ENCODE measurements around the gene ZNF783. TPM values are rescaled to one million over a fixed set of nuclear protein-coding genes. Genes with fewer than 3 reads are reported as not detected.
A peak's percentile ranks its signal among the peaks of the same experiment; 100 is the strongest.

Gene ZNF783
- total and polyA plus RNA-seq, 9 of the 15 experiments (the other 6 are each of a cell fraction or from before 2014, with no cell fraction given) = 0.66 to 11.2 (median 5.4) TPM

DNA sequence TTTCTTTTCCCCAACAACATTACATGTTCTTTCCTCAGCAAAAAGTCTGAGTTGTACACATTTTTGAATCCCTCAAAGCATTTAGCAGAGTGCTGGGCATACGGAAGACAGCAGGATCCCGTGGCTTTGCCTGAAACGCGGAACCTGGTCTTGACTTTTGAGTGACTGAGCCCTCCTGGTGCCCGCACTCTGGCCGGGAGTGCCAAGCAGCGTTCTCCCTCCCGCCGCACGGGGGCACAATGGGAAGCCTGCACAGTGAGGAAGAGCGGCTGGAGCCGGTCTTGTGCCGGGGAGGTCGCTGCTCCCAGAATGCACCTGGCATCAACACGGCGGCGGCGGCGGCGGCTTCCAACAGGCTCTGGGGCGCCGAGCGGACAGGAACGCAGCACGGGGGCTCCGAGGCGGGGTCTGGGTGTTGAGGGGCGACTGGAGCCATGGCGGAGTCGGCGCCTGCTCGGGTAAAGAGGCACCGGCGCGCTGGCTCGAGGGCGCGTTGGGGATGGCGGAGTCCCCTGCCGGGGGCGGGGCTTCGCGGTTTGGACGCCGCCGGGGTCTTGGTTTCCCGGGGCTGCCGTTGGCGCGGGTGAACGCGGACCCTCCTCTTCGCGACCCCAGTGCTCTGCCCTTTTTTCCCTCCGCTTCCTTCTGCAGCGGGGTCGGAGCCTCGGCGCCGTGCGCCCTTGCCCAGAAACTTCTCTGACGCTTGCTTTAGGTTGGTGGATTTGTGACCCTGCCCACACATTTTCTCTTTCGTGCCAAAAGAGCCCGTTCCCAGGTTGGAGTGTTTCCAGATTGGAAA, 22.5 kb upstream of the ZNF783 start, which contains the start of gene ZNF212 (continued):
- TF ChIP-seq, protein P1, sequence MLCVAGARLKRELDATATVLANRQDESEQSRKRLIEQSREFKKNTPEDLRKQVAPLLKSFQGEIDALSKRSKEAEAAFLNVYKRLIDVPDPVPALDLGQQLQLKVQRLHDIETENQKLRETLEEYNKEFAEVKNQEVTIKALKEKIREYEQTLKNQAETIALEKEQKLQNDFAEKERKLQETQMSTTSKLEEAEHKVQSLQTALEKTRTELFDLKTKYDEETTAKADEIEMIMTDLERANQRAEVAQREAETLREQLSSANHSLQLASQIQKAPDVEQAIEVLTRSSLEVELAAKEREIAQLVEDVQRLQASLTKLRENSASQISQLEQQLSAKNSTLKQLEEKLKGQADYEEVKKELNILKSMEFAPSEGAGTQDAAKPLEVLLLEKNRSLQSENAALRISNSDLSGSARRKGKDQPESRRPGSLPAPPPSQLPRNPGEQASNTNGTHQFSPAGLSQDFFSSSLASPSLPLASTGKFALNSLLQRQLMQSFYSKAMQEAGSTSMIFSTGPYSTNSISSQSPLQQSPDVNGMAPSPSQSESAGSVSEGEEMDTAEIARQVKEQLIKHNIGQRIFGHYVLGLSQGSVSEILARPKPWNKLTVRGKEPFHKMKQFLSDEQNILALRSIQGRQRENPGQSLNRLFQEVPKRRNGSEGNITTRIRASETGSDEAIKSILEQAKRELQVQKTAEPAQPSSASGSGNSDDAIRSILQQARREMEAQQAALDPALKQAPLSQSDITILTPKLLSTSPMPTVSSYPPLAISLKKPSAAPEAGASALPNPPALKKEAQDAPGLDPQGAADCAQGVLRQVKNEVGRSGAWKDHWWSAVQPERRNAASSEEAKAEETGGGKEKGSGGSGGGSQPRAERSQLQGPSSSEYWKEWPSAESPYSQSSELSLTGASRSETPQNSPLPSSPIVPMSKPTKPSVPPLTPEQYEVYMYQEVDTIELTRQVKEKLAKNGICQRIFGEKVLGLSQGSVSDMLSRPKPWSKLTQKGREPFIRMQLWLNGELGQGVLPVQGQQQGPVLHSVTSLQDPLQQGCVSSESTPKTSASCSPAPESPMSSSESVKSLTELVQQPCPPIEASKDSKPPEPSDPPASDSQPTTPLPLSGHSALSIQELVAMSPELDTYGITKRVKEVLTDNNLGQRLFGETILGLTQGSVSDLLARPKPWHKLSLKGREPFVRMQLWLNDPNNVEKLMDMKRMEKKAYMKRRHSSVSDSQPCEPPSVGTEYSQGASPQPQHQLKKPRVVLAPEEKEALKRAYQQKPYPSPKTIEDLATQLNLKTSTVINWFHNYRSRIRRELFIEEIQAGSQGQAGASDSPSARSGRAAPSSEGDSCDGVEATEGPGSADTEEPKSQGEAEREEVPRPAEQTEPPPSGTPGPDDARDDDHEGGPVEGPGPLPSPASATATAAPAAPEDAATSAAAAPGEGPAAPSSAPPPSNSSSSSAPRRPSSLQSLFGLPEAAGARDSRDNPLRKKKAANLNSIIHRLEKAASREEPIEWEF (CRISPR knock-in tag; IDR thresholded peaks at IDR 0.05) = no peak
- TF ChIP-seq ZNF24 (IDR thresholded peaks at IDR 0.05) (peak; percentile 53; the same call in 1 of the 2 replicates), RUNX1 (IDR thresholded peaks at IDR 0.05; ENCODE audit: low read depth) (0 out of 2 replicates have a peak, but pooled peaks have one; percentile 19), CREB1 (IDR thresholded peaks at IDR 0.05) (peak; percentile 38; the same call in 1 of the 2 replicates), CREB1 (CRISPR knock-in tag; IDR thresholded peaks at IDR 0.05) (peak; percentile 69), ZNF764 (CRISPR knock-in tag; IDR thresholded peaks at IDR 0.05; ENCODE audit: low read depth) (peak; percentile 57; the same call in 1 of the 2 replicates), TBL1XR1 (IDR thresholded peaks at IDR 0.05; ENCODE audit: low read length in 2 of 2) (no peak), RAD21 (CRISPR knock-in tag; conservative IDR thresholded peaks at IDR 0.05 in 1 of 2, IDR thresholded peaks at IDR 0.05 in 1 of 2) (peak; percentile 45 to 50; a peak in 2 of 4 replicates), EP400 (IDR thresholded peaks at IDR 0.05) (peak; percentile 87)
- TF ChIP-seq, protein P2, sequence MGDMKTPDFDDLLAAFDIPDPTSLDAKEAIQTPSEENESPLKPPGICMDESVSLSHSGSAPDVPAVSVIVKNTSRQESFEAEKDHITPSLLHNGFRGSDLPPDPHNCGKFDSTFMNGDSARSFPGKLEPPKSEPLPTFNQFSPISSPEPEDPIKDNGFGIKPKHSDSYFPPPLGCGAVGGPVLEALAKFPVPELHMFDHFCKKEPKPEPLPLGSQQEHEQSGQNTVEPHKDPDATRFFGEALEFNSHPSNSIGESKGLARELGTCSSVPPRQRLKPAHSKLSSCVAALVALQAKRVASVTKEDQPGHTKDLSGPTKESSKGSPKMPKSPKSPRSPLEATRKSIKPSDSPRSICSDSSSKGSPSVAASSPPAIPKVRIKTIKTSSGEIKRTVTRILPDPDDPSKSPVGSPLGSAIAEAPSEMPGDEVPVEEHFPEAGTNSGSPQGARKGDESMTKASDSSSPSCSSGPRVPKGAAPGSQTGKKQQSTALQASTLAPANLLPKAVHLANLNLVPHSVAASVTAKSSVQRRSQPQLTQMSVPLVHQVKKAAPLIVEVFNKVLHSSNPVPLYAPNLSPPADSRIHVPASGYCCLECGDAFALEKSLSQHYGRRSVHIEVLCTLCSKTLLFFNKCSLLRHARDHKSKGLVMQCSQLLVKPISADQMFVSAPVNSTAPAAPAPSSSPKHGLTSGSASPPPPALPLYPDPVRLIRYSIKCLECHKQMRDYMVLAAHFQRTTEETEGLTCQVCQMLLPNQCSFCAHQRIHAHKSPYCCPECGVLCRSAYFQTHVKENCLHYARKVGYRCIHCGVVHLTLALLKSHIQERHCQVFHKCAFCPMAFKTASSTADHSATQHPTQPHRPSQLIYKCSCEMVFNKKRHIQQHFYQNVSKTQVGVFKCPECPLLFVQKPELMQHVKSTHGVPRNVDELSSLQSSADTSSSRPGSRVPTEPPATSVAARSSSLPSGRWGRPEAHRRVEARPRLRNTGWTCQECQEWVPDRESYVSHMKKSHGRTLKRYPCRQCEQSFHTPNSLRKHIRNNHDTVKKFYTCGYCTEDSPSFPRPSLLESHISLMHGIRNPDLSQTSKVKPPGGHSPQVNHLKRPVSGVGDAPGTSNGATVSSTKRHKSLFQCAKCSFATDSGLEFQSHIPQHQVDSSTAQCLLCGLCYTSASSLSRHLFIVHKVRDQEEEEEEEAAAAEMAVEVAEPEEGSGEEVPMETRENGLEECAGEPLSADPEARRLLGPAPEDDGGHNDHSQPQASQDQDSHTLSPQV (IDR thresholded peaks at IDR 0.05) = peak; percentile 59; the same call in 1 of the 2 replicates
- TF ChIP-seq, protein P3, sequence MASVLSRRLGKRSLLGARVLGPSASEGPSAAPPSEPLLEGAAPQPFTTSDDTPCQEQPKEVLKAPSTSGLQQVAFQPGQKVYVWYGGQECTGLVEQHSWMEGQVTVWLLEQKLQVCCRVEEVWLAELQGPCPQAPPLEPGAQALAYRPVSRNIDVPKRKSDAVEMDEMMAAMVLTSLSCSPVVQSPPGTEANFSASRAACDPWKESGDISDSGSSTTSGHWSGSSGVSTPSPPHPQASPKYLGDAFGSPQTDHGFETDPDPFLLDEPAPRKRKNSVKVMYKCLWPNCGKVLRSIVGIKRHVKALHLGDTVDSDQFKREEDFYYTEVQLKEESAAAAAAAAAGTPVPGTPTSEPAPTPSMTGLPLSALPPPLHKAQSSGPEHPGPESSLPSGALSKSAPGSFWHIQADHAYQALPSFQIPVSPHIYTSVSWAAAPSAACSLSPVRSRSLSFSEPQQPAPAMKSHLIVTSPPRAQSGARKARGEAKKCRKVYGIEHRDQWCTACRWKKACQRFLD (CRISPR knock-in tag; IDR thresholded peaks at IDR 0.05) = peak; percentile 82; the same call in 1 of the 2 replicates
- TF ChIP-seq, protein P4, sequence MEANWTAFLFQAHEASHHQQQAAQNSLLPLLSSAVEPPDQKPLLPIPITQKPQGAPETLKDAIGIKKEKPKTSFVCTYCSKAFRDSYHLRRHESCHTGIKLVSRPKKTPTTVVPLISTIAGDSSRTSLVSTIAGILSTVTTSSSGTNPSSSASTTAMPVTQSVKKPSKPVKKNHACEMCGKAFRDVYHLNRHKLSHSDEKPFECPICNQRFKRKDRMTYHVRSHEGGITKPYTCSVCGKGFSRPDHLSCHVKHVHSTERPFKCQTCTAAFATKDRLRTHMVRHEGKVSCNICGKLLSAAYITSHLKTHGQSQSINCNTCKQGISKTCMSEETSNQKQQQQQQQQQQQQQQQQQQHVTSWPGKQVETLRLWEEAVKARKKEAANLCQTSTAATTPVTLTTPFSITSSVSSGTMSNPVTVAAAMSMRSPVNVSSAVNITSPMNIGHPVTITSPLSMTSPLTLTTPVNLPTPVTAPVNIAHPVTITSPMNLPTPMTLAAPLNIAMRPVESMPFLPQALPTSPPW (CRISPR knock-in tag; IDR thresholded peaks at IDR 0.05) = peak; percentile 34
